DMS53 treated with DMSO at 0.1 percent for 48 hours (cell line): ENCODE data around the gene TOPBP1.
A peak's percentile ranks its signal among the peaks of the same experiment; 100 is the strongest.
"Not testable (repeated sequence)": the region's sequence is repeated elsewhere in the genome, so short reads cannot be mapped to it uniquely, and the experiment has no call there.

Source experiments
- DNase-seq: peaks from one replicate; lab custom pipeline; 2025; ENCODE audit not compliant: unreplicated experiment; lab: John Stamatoyannopoulos, UW

Gene TOPBP1

DNA sequence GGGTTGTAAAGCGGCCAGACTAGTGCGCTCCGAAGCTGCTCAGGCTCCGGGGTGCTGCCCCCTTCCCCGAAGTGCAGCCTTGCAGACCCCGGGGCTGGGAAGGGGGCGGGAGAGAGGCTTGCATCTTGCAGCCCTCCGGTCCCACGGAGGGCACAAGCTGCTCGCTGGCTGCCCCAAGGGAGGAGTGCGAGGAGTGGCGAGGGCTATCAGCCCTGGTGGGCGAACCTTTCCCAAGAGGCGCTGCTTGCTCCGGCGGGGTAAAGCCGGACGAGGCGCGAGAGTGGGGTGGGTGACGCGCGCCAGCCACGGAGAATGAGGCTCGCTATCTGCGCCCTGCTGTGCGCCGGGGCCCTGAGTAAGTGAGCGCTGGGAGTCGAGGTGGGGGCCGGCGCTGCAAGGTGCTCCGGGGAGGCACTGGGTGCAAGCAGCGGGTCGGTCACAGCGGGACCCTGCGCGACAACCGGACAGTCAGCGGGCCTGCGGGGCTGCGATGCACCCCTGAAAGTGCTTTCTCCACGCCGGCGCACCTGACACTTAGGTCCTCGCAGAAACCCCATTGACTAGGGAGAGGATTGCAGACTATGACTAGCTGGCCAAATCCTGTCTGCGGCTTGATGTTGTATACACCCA lies 12.7 kb upstream of the TOPBP1 start:
- no peak for DNase-seq

- DNase-seq = no peak
Observed at GRCh38 chr3:133673746-133674145, 12.0 kb upstream of the TOPBP1 start.

DNA sequence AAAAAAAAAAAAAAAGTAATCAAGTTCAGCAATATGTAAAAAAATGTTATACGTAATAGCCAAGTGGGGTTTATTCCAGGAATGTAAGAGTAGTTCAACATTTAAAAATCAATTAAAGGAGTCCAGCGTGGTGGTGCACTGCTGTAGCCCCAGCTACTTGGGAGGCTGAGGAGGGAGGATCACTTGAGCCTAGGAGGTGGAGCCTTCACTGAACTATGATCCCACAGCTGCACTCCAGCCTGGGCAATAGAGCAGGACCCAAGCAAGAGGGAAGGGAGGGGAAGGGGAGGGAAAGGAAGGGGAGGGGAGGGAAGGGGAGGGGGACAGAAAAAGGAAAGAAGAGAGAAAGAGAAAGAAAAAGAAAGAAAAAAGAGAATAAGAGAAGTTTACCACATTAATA lies 10.7 kb upstream of the TOPBP1 start:
- DNase-seq = no peak

DNA sequence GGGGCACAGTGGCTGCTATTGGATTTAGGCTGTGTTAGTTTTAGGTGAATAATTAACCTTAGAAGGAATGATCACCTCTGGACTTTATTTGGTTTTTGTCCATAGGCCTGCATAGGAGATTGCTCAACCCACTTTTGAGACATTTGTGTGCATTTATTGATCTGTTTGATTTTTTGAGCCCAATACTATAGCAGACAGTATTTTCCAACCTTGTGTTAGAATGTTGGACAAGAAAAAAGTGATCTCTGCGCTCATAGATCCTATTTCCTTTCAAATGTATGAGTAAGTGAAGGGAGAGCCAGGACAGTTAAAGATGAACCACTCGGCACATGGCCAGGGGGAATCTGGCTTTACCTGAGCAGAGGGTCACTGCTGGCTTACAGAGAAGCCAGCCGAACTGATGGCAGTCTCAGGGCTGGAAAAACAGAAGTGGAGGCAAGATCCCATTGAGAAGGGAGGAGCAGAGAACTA lies 8.8 kb upstream of the TOPBP1 start:
- DNase-seq = no peak

- no peak for DNase-seq
Observed at GRCh38 chr3:133669949-133670524, 8.3 kb upstream of the TOPBP1 start.

DNA sequence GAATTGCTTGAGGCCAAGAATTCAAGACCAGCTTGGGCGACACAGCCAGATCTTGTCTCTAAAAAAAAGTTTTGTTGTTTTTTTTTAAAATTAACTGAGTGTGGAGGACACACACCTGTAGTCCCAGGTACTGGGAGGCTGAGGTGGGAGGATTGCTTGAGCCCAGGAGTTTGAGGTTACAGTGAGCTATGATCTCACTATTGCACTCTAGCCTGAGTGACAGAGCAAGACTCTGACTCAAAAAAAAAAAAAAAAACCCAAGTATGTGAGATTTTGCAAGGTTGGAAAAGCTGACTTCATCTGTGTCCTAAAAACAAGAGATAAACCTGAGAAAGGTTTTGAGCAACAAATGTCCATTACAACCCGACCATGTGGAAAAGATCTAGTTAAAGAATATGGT lies 5.4 kb upstream of the TOPBP1 start:
- DNase-seq = no peak

DNA sequence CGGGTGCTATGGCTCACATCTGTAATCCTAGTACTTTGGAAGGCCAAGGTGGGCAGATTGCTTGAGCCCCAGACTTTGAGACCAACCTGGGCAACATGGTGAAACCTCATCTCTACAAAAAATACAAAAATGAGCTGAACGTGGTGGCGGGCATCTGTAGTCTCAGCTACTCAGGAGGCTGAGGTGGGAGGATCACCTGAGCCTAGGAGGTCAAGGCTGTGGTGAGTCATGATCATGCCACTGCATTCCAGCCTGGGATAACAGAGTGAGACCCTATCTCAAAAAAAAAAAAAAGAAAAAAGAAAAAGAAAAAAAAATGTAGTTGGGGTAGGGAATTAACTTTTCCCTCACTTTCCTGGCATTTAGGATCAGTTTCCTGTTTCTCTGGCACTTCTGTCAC lies 3.4 kb upstream of the TOPBP1 start:
- not testable (repeated sequence) for DNase-seq

GRCh38 chr3:133663569-133664313 lies 2.0 kb upstream of the TOPBP1 start:
- DNase-seq = peak; percentile 41

DNA sequence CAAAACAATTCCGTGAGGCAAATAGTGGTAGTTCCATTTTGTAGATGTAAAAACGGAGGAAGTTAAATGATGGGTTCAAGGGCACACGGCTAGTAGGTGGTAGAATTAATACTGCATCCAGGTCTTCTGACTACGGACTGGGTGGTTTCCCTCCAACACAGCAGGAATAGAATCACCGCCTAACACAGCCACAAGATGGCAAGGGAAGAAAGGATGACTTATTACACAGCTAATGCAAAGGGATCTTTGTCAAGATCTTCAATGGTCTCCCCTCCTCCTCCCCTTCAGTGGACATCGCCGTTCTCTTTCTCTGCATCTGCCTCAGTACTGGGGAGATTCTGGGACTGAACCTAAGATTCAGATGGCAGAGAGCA lies 524 bp upstream of the TOPBP1 start:
- DNase-seq = peak; percentile 14

DNA sequence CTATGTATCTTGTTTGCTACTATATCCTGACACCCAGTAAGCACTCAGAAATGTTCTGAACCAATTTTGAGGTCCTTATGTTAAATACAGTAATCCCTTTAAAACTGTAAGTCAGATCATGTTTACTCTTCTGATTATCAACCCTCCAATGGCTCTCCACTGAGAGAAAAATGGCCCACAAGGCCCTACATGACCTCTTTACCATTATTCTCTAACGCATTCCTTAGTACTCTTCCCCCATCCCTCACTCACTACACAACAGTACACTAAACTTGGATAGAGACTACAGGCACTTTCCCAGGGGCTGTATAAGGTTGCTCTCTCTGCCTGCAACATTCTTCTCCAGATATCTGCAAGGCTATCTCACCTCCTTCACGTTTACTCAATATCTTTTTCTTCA lies 1.9 kb downstream of the TOPBP1 start:
- DNase-seq = no peak

GRCh38 chr3:133655731-133656515 lies 5.8 kb downstream of the TOPBP1 start:
- DNase-seq = no peak

- no peak for DNase-seq
Observed at GRCh38 chr3:133649486-133650068, 12.2 kb downstream of the TOPBP1 start.

GRCh38 chr3:133644768-133645167 lies 17.0 kb downstream of the TOPBP1 start:
- no peak for DNase-seq

- DNase-seq = no peak
Observed at GRCh38 chr3:133643611-133644010, 18.1 kb downstream of the TOPBP1 start.

DNA sequence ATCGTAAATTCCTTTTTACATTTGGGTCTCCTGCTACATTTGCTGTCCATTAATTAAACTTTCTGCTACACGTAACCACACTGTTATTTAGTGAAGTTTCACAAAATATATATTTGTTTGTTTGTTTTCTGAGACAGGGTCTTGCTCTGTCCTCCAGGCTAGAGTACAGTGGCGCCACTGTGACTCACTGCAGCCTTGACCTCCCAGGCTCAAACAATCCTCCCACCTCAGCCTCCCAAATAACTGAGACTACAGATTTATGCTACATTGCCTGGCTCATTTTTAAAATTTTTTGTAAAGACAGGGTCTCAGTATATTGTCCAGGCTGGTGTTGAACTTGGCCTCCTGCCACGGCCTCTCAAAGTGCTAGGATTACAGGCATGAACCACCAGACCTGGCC lies 20.5 kb downstream of the TOPBP1 start:
- DNase-seq = no peak

GRCh38 chr3:133633439-133633838 lies 28.3 kb downstream of the TOPBP1 start:
- DNase-seq = no peak

GRCh38 chr3:133629146-133629545 lies 32.6 kb downstream of the TOPBP1 start:
- DNase-seq = no peak

DNA sequence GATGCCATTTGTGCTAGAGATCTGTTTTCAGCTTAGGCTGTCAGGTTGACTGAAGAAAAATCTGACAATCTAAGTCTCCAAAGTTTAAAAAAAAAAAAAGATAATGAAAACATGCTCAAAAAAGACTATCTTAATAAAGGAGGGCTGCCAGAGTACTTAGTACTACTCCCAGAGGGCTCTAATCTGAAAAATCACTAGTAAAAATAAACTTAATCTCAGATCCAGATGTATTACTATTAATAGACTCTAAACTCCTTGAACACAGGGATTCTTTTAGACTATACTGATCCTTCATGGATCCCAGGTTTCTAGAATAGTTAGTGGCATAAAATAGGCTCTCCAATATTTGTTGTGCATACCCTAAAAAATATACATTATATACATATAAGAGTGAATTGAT lies 34.0 kb downstream of the TOPBP1 start:
- no peak for DNase-seq

DNA sequence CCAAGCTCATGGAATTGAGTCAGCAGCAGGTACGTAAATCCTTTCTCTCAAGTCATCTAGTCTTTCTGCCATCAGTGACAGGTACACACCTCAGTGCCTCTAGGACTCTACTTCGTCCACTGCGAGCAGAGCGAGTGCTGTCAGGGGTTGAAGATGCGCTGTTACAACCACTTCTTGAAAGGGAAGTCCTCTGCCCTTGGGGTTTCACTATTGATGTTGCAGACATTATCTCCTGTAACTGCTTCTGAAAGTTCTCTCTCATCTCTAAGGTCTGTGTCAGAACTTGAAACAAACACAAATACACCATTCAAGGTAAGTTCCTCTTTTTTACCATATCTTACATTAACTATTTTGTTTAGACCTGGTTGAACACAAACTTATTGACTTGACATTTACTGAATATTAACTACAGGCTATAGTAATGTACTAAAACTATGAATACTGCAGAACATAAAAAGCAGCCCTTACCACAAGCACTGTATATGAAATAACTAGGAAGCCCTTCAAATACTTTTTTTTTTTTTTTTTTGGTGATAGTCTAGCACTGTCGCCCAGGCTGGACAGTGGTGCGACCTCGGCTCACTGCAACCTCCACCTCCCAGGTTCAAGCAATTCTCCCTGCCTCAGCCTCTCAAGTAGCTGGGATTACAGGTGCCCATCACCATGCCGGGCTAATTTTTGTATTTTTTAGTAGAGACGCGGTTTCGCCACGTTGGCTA lies 41.5 kb downstream of the TOPBP1 start:
- no peak for DNase-seq

DNA sequence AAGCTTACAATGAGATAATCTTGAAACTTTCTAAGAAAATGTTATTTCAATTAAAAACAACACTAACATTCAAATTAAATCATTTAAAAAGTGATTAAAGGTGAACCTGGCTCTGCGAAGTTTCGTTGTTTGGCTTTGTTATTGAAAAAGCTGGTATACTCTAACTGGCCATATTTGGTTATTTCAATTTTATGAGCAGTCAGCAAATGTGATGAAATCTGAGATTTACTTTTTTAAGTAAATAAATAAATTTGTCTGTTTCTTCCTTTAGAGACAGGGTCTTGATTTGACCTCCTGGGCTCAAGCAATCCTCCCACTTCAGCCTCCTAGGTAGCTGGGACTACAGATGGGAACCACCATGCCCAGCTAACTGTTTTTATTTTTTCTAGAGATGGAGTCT lies 50.2 kb downstream of the TOPBP1 start:
- no peak for DNase-seq

GRCh38 chr3:133610031-133610430 lies 51.7 kb downstream of the TOPBP1 start:
- no peak for DNase-seq
